Measurements from ENCODE around the gene SPCS2. TPM values are rescaled to one million over a fixed set of nuclear protein-coding genes. Genes with fewer than 3 reads are reported as not detected.

Gene SPCS2
- polyA plus RNA-seq, 1 donor (not counting 4 experiments of a cell fraction or from before 2014, with no cell fraction given): 207 TPM

DNA sequence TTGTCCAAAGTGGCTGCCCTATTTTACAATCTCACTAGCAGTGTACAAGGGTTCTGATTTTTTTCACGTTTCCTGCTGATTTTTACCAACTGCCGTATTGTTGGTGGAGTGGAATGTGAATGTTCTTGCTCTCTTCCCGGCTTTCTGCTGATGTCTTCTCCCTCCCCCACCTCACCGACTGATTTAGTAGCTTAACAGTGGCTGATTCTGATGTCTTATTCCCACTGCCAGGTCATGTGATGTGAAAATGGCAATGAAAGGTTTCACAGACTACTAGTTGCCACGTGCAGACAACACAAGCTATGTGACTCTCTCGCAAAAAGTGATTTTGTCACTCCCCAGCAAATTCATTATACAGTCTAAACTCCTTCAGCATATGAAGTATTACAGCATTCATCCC lies 22.4 kb downstream of the SPCS2 start:
- Histone ChIP-seq H3K27me3 (ENCODE audit: control insufficient read depth, extremely low read depth, insufficient read depth, low read length) (no peaks in the 10 kb centered on the region), H3K9ac (ENCODE audit: control insufficient read depth, extremely low read depth, insufficient read depth, low read length) (no peak overlapping the region), H3K27ac (ENCODE audit: control insufficient read depth, insufficient read depth, low read length) (peak overlapping the region; percentile 36), H3K79me2 (ENCODE audit: control insufficient read depth, insufficient read depth, low read length) (peaks cover 32% of the 10 kb centered on the region), H3K36me3 (ENCODE audit: control insufficient read depth in 2 of 2, extremely low read depth in 1 of 2, insufficient read depth in 2 of 2, low read length in 2 of 2) (peaks cover 13 to 31% of the 10 kb centered on the region in 2 experiments), H3K4me2 (ENCODE audit: control insufficient read depth, extremely low read depth, insufficient read depth, low read depth, low read length) (no peak overlapping the region), H3K4me1 (ENCODE audit: control insufficient read depth, extremely low read depth, insufficient read depth, low read length) (peaks cover 18% of the 10 kb centered on the region), H3K9me1 (ENCODE audit: control insufficient read depth, extremely low read depth, insufficient read depth, low read length) (no peaks in the 10 kb centered on the region), H2AFZ (ENCODE audit: control insufficient read depth, low read length) (no peak overlapping the region), H3K4me3 (ENCODE audit: control insufficient read depth in 2 of 3, extremely low read depth in 1 of 3, insufficient read depth in 2 of 3, low read depth in 1 of 3, low read length in 3 of 3) (no peak overlapping the region), H3K9me3 (ENCODE audit: control insufficient read depth, low read depth, low read length) (no peaks in the 10 kb centered on the region), H4K20me1 (ENCODE audit: control insufficient read depth, extremely low read depth, insufficient read depth, low read length) (no peaks in the 10 kb centered on the region)
- DNase-seq (ENCODE audit: low read depth, low spot score) (no peak), FAIRE-seq (no peak)
- no peak for TF ChIP-seq EZH2 (IDR thresholded peaks at IDR 0.05; ENCODE audit: low read length)
- TF ChIP-seq, protein P1, sequence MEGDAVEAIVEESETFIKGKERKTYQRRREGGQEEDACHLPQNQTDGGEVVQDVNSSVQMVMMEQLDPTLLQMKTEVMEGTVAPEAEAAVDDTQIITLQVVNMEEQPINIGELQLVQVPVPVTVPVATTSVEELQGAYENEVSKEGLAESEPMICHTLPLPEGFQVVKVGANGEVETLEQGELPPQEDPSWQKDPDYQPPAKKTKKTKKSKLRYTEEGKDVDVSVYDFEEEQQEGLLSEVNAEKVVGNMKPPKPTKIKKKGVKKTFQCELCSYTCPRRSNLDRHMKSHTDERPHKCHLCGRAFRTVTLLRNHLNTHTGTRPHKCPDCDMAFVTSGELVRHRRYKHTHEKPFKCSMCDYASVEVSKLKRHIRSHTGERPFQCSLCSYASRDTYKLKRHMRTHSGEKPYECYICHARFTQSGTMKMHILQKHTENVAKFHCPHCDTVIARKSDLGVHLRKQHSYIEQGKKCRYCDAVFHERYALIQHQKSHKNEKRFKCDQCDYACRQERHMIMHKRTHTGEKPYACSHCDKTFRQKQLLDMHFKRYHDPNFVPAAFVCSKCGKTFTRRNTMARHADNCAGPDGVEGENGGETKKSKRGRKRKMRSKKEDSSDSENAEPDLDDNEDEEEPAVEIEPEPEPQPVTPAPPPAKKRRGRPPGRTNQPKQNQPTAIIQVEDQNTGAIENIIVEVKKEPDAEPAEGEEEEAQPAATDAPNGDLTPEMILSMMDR (optimal IDR thresholded peaks at IDR 0.05 in 1 of 3, IDR thresholded peaks at IDR 0.05 in 1 of 3, conservative IDR thresholded peaks at IDR 0.05 in 1 of 3; ENCODE audit: extremely low read depth in 1 of 3, insufficient read depth in 2 of 3, low read length in 3 of 3): no peak
- dilution Hi-C loops (cut with MboI; ENCODE audit: extremely low pct_ligation_motif_present, low sequenced_read_pairs): no loop called here

DNA sequence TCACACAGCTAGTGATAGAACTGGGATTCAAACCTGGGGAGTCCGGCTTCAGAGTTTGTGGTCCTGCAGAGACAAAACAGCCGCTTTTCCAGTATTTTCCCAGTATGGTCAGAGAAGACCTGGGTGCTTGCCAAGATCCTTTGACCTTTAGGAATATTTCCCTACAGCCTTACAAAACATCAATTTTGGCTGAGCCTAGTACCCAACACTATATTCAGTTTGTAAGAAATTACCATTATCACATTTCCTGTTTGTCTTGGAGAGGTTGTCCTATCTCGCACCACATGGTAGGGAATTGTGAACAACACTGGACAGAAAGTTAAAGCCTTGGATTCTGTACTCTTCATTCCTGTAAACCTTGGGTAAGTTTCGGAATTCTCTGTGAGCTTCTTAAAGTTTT lies 29.0 kb downstream of the SPCS2 start:
- Histone ChIP-seq H3K9ac (ENCODE audit: control insufficient read depth, extremely low read depth, insufficient read depth, low read length) (no peak overlapping the region), H3K27ac (ENCODE audit: control insufficient read depth, insufficient read depth, low read length) (no peak overlapping the region), H3K4me2 (ENCODE audit: control insufficient read depth, extremely low read depth, insufficient read depth, low read depth, low read length) (no peak overlapping the region), H3K9me3 (ENCODE audit: control insufficient read depth, low read depth, low read length) (no peaks in the 10 kb centered on the region), H3K79me2 (ENCODE audit: control insufficient read depth, insufficient read depth, low read length) (peaks cover 7% of the 10 kb centered on the region), H2AFZ (ENCODE audit: control insufficient read depth, low read length) (no peak overlapping the region), H3K4me3 (ENCODE audit: control insufficient read depth in 2 of 3, extremely low read depth in 1 of 3, insufficient read depth in 2 of 3, low read depth in 1 of 3, low read length in 3 of 3) (no peak overlapping the region), H3K9me1 (ENCODE audit: control insufficient read depth, extremely low read depth, insufficient read depth, low read length) (no peaks in the 10 kb centered on the region), H3K36me3 (ENCODE audit: control insufficient read depth in 2 of 2, extremely low read depth in 1 of 2, insufficient read depth in 2 of 2, low read length in 2 of 2) (peaks cover 16 to 20% of the 10 kb centered on the region in 2 experiments), H4K20me1 (ENCODE audit: control insufficient read depth, extremely low read depth, insufficient read depth, low read length) (no peaks in the 10 kb centered on the region), H3K4me1 (ENCODE audit: control insufficient read depth, extremely low read depth, insufficient read depth, low read length) (no peaks in the 10 kb centered on the region), H3K27me3 (ENCODE audit: control insufficient read depth, extremely low read depth, insufficient read depth, low read length) (no peaks in the 10 kb centered on the region)
- no peak for FAIRE-seq
- TF ChIP-seq, protein P1 (optimal IDR thresholded peaks at IDR 0.05 in 1 of 3, IDR thresholded peaks at IDR 0.05 in 1 of 3, conservative IDR thresholded peaks at IDR 0.05 in 1 of 3; ENCODE audit: extremely low read depth in 1 of 3, insufficient read depth in 2 of 3, low read length in 3 of 3): no peak
- TF ChIP-seq EZH2 (IDR thresholded peaks at IDR 0.05; ENCODE audit: low read length): no peak
- dilution Hi-C loops (cut with MboI; ENCODE audit: extremely low pct_ligation_motif_present, low sequenced_read_pairs): no loop called here
- DNase-seq (ENCODE audit: low read depth, low spot score): no peak
